Cardiac muscle cell (in vitro differentiated cells and primary cell): ENCODE results near the gene CYFIP1. TPM values are rescaled to one million over a fixed set of nuclear protein-coding genes. Genes with fewer than 3 reads are reported as not detected.

Experiments
- DNase-seq, 2 donors: peaks; one replicate each; pipeline versions ENCODE4 v3.0.0 to v3.0.0-alpha.2; 2010 to 2017; ENCODE audit warnings: low read depth in 1 of 2, low spot score in 1 of 2
- H3K27ac ChIP-seq: fragments of 200-600 bp; sonication (generic); 2 replicates; pipeline ENCODE4 v1.5.1; 2016
- H3K27me3 ChIP-seq: fragments of 200-600 bp; sonication (generic); 2 replicates; pipeline ENCODE4 v1.6.0; 2016; ENCODE audit warnings: control low read depth
- H3K36me3 ChIP-seq: fragments of 200-600 bp; sonication (generic); 2 replicates; pipeline ENCODE4 v1.5.1; 2016; ENCODE audit warnings: control low read depth
- H3K4me1 ChIP-seq: fragments of 200-600 bp; sonication (generic); 2 replicates; pipeline ENCODE4 v1.8.1; 2017; ENCODE audit warnings: low read depth, mild to moderate bottlenecking, mixed run types
- H3K4me3 ChIP-seq: fragments of 200-600 bp; sonication (generic); 2 replicates; pipeline ENCODE4 v1.5.1; 2016; ENCODE audit warnings: mild to moderate bottlenecking
- H3K9me3 ChIP-seq: fragments of 200-600 bp; sonication (generic); 2 replicates; pipeline ENCODE4 v1.5.1; 2017; ENCODE audit warnings: low read depth, mild to moderate bottlenecking, control low read depth
- polyA plus RNA-seq: library from polyadenylated mRNA; unstranded; fragments of >200 nt; fragmentation: Nextera tagmentation; extraction: Ambion mirVana; gene quantifications from 2 replicates; pipeline ENCODE4 v1.2.1, GENCODE V29; 2016
- total RNA-seq: library from RNA; depleted of rRNA; stranded (reverse); fragments of >200 nt; gene quantifications from 2 replicates; pipeline ENCODE4 v1.2.3, GENCODE V29; 2016
- TF ChIP-seq, protein P1 (sequence below): IDR thresholded peaks from 2 replicates; pipeline ENCODE4 v1.5.1; 2012; ENCODE audit warnings: low read depth, mild to moderate bottlenecking, low read length

The CYFIP1 gene
- total and polyA plus RNA-seq, 2 experiments from 2014 or later: 32.9 to 38.7 TPM

DNA sequence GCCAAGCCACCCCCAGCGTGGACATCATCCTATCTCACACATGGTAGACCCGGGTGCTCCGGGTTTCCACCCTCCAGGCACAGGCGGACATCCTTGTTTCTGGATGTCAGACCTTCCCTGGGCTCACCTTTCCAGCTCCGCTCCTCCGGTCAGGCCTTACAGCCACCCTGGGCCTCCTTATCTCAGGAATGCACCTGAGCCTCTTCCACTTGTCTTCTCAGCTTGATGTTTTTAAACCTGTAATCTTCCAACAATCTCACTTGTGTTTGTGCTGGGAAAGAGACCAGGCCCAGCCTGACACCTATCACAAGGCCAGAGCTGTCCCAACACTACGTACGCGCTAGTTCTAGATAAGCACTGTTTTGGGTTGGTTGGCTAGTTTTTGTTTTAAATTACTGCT, 87.8 kb downstream of the CYFIP1 start:
- TF ChIP-seq, protein P1, sequence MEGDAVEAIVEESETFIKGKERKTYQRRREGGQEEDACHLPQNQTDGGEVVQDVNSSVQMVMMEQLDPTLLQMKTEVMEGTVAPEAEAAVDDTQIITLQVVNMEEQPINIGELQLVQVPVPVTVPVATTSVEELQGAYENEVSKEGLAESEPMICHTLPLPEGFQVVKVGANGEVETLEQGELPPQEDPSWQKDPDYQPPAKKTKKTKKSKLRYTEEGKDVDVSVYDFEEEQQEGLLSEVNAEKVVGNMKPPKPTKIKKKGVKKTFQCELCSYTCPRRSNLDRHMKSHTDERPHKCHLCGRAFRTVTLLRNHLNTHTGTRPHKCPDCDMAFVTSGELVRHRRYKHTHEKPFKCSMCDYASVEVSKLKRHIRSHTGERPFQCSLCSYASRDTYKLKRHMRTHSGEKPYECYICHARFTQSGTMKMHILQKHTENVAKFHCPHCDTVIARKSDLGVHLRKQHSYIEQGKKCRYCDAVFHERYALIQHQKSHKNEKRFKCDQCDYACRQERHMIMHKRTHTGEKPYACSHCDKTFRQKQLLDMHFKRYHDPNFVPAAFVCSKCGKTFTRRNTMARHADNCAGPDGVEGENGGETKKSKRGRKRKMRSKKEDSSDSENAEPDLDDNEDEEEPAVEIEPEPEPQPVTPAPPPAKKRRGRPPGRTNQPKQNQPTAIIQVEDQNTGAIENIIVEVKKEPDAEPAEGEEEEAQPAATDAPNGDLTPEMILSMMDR: no peak
- peak in 1 of 2 donors; percentile 3 for DNase-seq
- Histone ChIP-seq H3K27me3 (no peaks in the 10 kb centered on the region), H3K36me3 (no peaks in the 10 kb centered on the region), H3K4me3 (no peak overlapping the region), H3K27ac (peak overlapping the region; percentile 55), H3K9me3 (no peaks in the 10 kb centered on the region), H3K4me1 (peaks cover 8% of the 10 kb centered on the region)

DNA sequence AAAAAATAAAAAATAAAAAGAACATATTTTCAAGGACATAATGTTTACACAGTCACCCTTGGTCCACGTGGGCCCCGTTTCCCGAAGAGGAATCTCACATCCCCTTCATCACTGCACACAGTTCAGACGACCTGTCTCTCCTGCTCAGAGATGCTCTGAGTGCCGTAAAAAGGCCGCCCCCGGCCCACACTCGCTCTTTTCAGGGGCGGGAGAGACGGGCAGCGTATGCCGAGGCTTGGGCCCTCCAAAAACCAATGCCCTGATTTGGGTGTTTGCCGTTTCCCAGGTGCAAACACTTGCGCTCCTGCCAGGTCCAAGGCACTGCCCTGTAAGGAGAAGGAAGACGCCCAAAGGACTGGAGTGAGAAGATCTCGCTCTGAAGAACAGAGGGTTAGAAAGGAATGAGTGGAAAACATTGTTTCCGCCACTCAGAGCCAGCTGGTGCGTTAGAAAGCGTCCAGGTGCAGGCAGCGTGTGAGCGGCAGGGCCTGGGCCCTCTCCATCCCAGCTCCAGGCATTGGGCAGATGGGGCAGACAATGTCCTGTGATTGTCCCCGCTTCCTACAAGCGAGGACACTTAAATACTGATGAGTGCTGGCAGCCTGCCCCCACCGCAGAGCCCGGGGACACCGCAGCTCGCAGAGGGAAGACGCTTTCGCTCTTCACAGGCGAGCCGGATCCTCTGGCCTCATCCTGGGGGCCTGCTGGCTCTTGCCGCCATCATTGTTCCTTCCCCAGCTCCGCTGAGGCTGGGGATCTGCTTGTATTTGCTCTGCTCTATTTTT, 88.5 kb downstream of the CYFIP1 start:
- Histone ChIP-seq H3K4me3 (no peak overlapping the region), H3K27me3 (no peaks in the 10 kb centered on the region), H3K4me1 (peaks cover 8% of the 10 kb centered on the region), H3K27ac (peak overlapping the region; percentile 55), H3K36me3 (no peaks in the 10 kb centered on the region), H3K9me3 (no peaks in the 10 kb centered on the region)
- no peak for DNase-seq
- TF ChIP-seq, protein P1: no peak

DNA sequence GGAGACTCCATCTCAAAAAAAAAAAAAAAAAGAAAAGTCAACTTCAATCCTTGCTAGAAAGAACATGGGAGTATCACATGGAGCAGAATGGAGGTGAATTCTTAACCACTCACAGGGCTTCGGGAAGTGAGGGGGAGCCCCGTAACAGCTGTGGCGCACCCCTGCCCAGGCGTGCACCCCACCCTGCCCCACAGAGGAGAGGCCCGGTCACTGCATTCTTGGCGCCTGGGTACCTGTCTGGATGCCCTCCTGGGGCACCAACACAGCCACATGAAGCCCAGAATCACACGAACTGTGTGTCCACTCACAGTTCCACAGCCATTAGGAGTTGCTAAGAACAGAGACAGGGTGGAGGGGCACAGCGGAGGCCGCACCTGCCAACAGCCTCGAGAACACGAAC, 89.9 kb downstream of the CYFIP1 start:
- no peaks in the 10 kb centered on the region for H3K9me3 ChIP-seq
- H3K4me3 ChIP-seq: no peak overlapping the region
- no peak overlapping the region for H3K27ac ChIP-seq
- DNase-seq: no peak
- no peaks in the 10 kb centered on the region for H3K36me3 ChIP-seq
- no peaks in the 10 kb centered on the region for H3K27me3 ChIP-seq
- peaks cover 8% of the 10 kb centered on the region for H3K4me1 ChIP-seq
- TF ChIP-seq, protein P1: no peak

DNA sequence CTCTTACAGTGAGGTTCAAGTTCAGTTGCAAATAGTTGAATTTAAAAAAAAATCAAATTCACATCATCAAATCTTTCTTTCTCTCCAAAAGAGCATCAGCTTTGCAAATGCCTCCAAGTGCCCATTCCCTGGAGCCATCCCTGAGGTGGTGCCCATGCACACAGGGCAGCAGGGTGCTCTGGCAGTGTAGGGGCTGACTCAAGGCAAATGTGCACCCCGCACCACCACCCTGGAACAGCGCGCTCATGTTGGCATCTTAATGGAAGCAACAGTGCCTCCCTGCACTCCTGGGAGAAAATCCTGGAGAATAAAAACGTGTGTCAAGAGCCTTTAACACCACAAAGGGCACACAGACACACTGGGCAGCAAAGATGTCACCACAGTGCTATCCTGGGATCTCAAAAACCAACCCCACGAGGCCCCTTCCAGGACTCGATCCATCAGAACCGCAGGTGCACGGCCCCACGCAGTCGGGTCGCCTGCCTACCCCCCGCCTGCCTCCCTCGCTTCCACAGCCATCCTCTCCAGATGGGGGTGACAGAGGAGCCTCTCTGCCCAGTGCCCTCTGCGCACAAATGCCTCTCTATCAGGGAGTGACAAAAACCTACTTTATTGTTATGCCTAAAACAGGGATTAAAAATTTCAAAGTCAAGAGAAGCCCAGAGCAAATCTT, 90.9 kb downstream of the CYFIP1 start:
- H3K9me3 ChIP-seq: no peaks in the 10 kb centered on the region
- H3K27ac ChIP-seq: no peak overlapping the region
- H3K27me3 ChIP-seq: no peaks in the 10 kb centered on the region
- no peak overlapping the region for H3K4me3 ChIP-seq
- H3K36me3 ChIP-seq: no peaks in the 10 kb centered on the region
- no peak for DNase-seq
- H3K4me1 ChIP-seq: peaks cover 8% of the 10 kb centered on the region
- TF ChIP-seq, protein P1: no peak

DNA sequence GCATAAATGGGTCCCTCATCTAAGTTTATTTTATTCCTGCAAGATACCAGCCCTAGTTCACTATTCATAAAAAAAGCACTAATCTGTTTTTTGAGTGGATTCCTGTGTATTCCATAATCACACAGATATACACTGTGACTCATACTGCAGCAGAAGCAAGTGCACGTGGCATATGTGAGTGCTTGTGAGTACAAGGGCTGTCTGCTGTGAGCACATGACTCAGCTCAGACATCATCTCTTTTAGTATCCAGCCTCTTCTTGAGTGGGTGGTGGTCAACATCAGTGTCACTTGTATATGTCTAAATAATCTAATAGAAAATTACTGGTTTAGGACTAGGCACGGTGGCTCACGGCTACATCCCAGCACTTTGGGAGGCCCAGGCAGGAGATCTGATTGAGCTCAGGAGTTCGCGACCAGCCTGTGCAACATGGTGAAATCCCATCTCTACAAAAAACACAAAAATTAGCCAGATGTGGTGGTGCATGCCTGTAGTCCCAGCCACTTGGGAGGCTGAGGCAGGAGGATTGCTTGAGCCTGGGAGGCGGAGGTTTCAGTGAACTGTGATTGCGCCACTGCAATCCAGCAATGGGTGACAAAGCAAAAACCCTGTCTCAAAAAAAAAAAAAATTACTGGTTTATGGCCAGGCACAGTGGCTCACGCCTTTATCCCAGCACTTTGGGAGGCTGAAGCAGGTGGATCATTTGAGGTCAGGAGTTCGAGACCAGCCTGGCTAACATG, 91.9 kb downstream of the CYFIP1 start:
- no peaks in the 10 kb centered on the region for H3K36me3 ChIP-seq
- peak in 1 of 2 donors; percentile 94 for DNase-seq
- no peak overlapping the region for H3K27ac ChIP-seq

More for the DNA sequence above, 91.9 kb downstream of the CYFIP1 start:
- TF ChIP-seq, protein P1: no peak
- Histone ChIP-seq H3K4me3 (no peak overlapping the region), H3K9me3 (no peaks in the 10 kb centered on the region), H3K4me1 (peaks cover 8% of the 10 kb centered on the region), H3K27me3 (no peaks in the 10 kb centered on the region)
